PC-3 (cell line): ENCODE data around the gene CLCF1. TPM values are rescaled to one million over a fixed set of nuclear protein-coding genes. Genes with fewer than 3 reads are reported as not detected.

Experiments
- ATAC-seq: fragments of 200-7000 bp; cut with Tn5 transposase; 2 replicates; pipeline ENCODE4 v1.9.1; 2020; ENCODE audit warnings: mild to moderate bottlenecking, moderate library complexity
- BruUV-seq: library from RNA; stranded (reverse); fragments of 400-500 nt; replicated peaks from 2 replicates; lab custom pipeline; 2021; lab: Mats Ljungman, UMichigan
- CTCF ChIA-PET: fragments of 300-600 bp; sonication (Branson Sonifier 250); formaldehyde crosslinking; loops from one replicate; lab custom pipeline; 2022; ENCODE audit warnings: antibody characterized with exemption; lab: Charles Lee
- POLR2A ChIA-PET: fragments of 300-600 bp; sonication (Branson Sonifier 250); formaldehyde crosslinking; loops from one replicate; lab custom pipeline; 2022; ENCODE audit warnings: antibody characterized with exemption; ENCODE audit not compliant: unreplicated experiment; lab: Charles Lee
- DNase-seq: peaks from one replicate; pipeline ENCODE4 v3.0.0-alpha.2; 2015
- H2AFZ ChIP-seq: fragments of 300-600 bp; sonication (generic); 2 replicates; pipeline ENCODE4 v1.6.0; 2016; ENCODE audit warnings: antibody characterized with exemption, low read length
- H3F3A ChIP-seq: fragments of 300-600 bp; sonication (generic); one replicate; pipeline ENCODE4 v1.6.0; 2017; ENCODE audit warnings: antibody characterized with exemption, low read length, control low read depth, mild to moderate bottlenecking; ENCODE audit not compliant: unreplicated experiment
- H3K27ac ChIP-seq: fragments of 300-600 bp; sonication (generic); 2 replicates; pipeline ENCODE4 v1.5.1; 2016; ENCODE audit warnings: mild to moderate bottlenecking, low read length
- H3K27me3 ChIP-seq: fragments of 300-600 bp; sonication (generic); 2 replicates; pipeline ENCODE4 v1.6.1; 2016; ENCODE audit warnings: low read length, mixed read lengths
- H3K36me3 ChIP-seq: fragments of 300-600 bp; sonication (generic); 2 replicates; pipeline ENCODE4 v1.6.1; 2016; ENCODE audit warnings: low read depth, mixed run types, low read length, mixed read lengths
- H3K4me1 ChIP-seq: fragments of 300-600 bp; sonication (generic); 2 replicates; pipeline ENCODE4 v1.5.1; 2016; ENCODE audit warnings: low read length; ENCODE audit not compliant: insufficient read depth
- H3K4me2 ChIP-seq: fragments of 300-600 bp; sonication (generic); 2 replicates; pipeline ENCODE4 v1.6.0; 2016; ENCODE audit warnings: low read length
- H3K4me3 ChIP-seq: fragments of 300-600 bp; sonication (generic); 2 replicates; pipeline ENCODE4 v1.5.1; 2016; ENCODE audit warnings: mild to moderate bottlenecking, low read length, mixed read lengths
- H3K79me2 ChIP-seq: fragments of 300-600 bp; sonication (generic); 2 replicates; pipeline ENCODE4 v1.6.1; 2017; ENCODE audit warnings: low read length, mixed read lengths
- H3K9ac ChIP-seq: fragments of 300-600 bp; sonication (generic); 2 replicates; pipeline ENCODE4 v1.6.0; 2016; ENCODE audit warnings: mild to moderate bottlenecking, low read length
- H3K9me2 ChIP-seq: fragments of 300-600 bp; sonication (generic); replicated peaks from 2 replicates; pipeline ENCODE4 v1.6.1; 2016; ENCODE audit warnings: mixed run types, low read length, mixed read lengths
- H3K9me3 ChIP-seq: fragments of 300-600 bp; sonication (generic); 2 replicates; pipeline ENCODE4 v1.6.1; 2016; ENCODE audit warnings: low read length, mixed read lengths
- H4K20me1 ChIP-seq: fragments of 300-600 bp; sonication (generic); 2 replicates; pipeline ENCODE4 v1.6.1; 2016; ENCODE audit warnings: low read length, mixed read lengths
- EZH2 ChIP-seq: fragments of 300-600 bp; sonication (generic); IDR thresholded peaks from one replicate; pipeline ENCODE4 v1.6.1; 2017; ENCODE audit warnings: antibody characterized with exemption, mild to moderate bottlenecking, low read length; ENCODE audit not compliant: unreplicated experiment
- EZH2phosphoT487 ChIP-seq: fragments of 300-600 bp; sonication (generic); IDR thresholded peaks from 2 replicates; pipeline ENCODE4 v1.6.1; 2018; ENCODE audit warnings: mild to moderate bottlenecking, antibody characterized with exemption, low read length, borderline replicate concordance
- intact Hi-C: fragments of 100-400 bp; cut with micrococcal nuclease; formaldehyde crosslinking; loops from 2 replicates; pipeline ENCODE4 v1.9.0; 2023
- total RNA-seq: library from RNA; depleted of rRNA; stranded (reverse); fragments of >200 nt; gene quantifications from 2 replicates; pipeline ENCODE4 v1.2.3, GENCODE V29; 2014
- TF ChIP-seq, protein P1 (sequence below): fragments of 300-600 bp; sonication (generic); conservative IDR thresholded peaks from 2 replicates; pipeline ENCODE4 v1.5.1; 2017; ENCODE audit warnings: antibody characterized with exemption, low read depth, mild to moderate bottlenecking, low read length

Gene CLCF1
- total RNA-seq, 1 experiment from 2014 or later, result 48.3 TPM

DNA sequence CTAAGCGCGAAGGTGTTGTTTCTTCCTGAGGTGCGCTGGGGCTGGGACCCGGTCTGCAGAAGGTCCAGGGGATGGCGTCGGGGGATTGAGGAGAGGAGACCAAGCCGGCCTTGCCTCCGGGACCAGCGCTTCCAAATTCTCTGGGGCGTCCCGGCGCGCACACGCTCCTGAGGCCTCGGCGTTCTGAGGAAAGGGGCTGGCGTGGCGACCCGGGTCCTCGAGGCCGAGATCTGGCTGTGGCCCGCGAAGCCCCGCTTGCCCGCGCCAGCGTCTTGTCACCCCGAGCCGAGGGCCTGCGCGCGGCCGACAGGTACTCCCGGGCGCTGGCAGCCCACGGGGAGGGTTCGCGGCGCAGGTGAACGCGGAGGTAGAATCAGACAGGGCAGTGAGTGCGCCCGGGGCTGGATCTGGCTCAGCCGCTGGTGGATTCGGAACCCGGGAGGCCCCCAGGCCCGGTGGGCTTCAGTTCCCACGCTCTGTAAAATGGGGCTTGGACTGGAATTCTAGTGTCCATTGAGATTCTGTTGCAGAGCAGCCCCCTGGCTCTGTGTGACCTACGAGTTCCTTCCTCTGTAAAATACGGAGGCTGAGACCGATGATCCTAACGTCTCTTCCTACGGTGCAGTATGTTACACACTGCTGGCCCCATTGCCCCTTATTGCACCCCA is 55.4 kb downstream of the CLCF1 start:
- peaks cover 19% of the 10 kb centered on the region for H3K4me1 ChIP-seq
- no peaks in the 10 kb centered on the region for H3K9me3 ChIP-seq
- TF ChIP-seq, protein P1, sequence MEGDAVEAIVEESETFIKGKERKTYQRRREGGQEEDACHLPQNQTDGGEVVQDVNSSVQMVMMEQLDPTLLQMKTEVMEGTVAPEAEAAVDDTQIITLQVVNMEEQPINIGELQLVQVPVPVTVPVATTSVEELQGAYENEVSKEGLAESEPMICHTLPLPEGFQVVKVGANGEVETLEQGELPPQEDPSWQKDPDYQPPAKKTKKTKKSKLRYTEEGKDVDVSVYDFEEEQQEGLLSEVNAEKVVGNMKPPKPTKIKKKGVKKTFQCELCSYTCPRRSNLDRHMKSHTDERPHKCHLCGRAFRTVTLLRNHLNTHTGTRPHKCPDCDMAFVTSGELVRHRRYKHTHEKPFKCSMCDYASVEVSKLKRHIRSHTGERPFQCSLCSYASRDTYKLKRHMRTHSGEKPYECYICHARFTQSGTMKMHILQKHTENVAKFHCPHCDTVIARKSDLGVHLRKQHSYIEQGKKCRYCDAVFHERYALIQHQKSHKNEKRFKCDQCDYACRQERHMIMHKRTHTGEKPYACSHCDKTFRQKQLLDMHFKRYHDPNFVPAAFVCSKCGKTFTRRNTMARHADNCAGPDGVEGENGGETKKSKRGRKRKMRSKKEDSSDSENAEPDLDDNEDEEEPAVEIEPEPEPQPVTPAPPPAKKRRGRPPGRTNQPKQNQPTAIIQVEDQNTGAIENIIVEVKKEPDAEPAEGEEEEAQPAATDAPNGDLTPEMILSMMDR, result no peak
- no peak for TF ChIP-seq EZH2
- TF ChIP-seq EZH2phosphoT487, result no peak
- peak; percentile 33 for DNase-seq
- no peaks in the 10 kb centered on the region for H3K9me2 ChIP-seq
- intact Hi-C loops, result loop anchor here (1.0 to 5.0 kb wide), 5 partner anchors 28 to 236 kb away; no protein-coding TSS in a partner anchor
- H3K4me2 ChIP-seq, result peak overlapping the region; percentile 99
- POLR2A ChIA-PET, result interaction anchor here (0.6 to 0.8 kb wide), 4 partner anchors 13 to 55 kb away, joined by 3 to 5 read pairs (median 5); partner anchors contain the start of gene GRK2
- peak; percentile 39 for ATAC-seq
- peak overlapping the region; percentile 84 for H2AFZ ChIP-seq
- BruUV-seq, result TSS peak; percentile 22
- no peaks in the 10 kb centered on the region for H3F3A ChIP-seq
- peak overlapping the region; percentile 78 for H3K27ac ChIP-seq
- H3K9ac ChIP-seq, result peak overlapping the region; percentile 80
- peak overlapping the region; percentile 75 for H3K4me3 ChIP-seq
- CTCF ChIA-PET, result interaction anchor here (0.6 to 2.2 kb wide), 8 partner anchors 15 to 263 kb away, joined by 3 to 25 read pairs (median 8); partner anchors contain the start of gene SSH3
- no peaks in the 10 kb centered on the region for H3K27me3 ChIP-seq
- H4K20me1 ChIP-seq, result no peaks in the 10 kb centered on the region
- no peaks in the 10 kb centered on the region for H3K36me3 ChIP-seq
- peaks cover 21% of the 10 kb centered on the region for H3K79me2 ChIP-seq

DNA sequence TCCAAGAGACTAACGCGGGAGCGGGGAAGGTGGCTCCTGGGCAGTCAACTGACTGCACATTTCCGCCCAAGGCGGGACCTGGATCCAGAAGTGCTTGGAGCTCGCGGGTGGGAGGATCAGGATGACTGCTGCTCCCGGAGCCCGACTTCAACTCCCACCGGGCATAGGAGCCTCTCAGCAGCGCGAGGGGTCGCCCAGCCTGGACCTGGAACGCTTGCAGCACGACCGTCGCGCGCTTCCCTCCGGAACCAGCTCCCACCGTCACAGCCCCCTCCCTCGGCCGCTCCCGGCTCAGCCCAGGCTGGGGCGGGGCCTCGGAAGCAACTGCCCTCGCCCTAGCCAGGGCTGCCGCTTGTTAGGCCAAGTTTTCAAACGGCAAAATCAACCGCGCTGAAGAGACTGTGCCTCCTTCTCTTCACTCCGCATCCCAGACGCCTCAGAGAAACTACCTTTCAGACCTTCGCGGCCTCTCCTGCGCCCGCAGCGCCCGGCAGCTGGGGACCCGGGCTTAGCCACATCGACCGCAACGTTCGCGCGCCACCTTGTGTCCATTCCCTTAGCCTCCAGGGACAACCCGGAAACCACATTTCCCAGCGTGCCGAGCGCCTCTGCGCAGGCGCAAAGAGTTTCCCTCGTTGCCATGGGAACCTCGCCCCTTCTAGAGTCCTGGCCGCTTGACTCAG is 56.1 kb downstream of the CLCF1 start:
- ChIA-PET CTCF (interaction anchor here (0.6 to 2.2 kb wide), 11 partner anchors 14 to 296 kb away, joined by 3 to 25 read pairs (median 8); partner anchors contain the start of gene SSH3), POLR2A (interaction anchor here (0.6 to 0.8 kb wide), 4 partner anchors 13 to 1797 kb away, joined by 3 to 5 read pairs (median 4); no protein-coding TSS in a partner anchor)
- Histone ChIP-seq H4K20me1 (no peaks in the 10 kb centered on the region), H3K36me3 (no peaks in the 10 kb centered on the region), H3K79me2 (peaks cover 21% of the 10 kb centered on the region), H3K4me3 (peak overlapping the region; percentile 75), H3K4me2 (peak overlapping the region; percentile 99), H3K4me1 (peaks cover 25% of the 10 kb centered on the region), H3K9ac (peak overlapping the region; percentile 80), H2AFZ (peak overlapping the region; percentile 84), H3K9me3 (no peaks in the 10 kb centered on the region), H3K9me2 (no peaks in the 10 kb centered on the region), H3K27ac (peak overlapping the region; percentile 78), H3F3A (peaks cover under 1% of the 10 kb centered on the region), H3K27me3 (no peaks in the 10 kb centered on the region)
- TF ChIP-seq, protein P1, result peak; percentile 96
- TF ChIP-seq EZH2phosphoT487, result no peak
- intact Hi-C loops, result loop anchor here (1.0 to 5.0 kb wide), 5 partner anchors 29 to 235 kb away; no protein-coding TSS in a partner anchor
- ATAC-seq (peak; percentile 76), DNase-seq (peak; percentile 100)
- BruUV-seq, result TSS peak; percentile 93
